NB4 (cell line): ENCODE results near the gene GRM5.

Source experiments
- POLR2A ChIP-seq: IDR thresholded peaks from 2 replicates; pipeline ENCODE4 v1.6.1; 2011; ENCODE audit warnings: mild to moderate bottlenecking; ENCODE audit not compliant: insufficient read length; ENCODE audit errors: extremely low read depth
- TF ChIP-seq, protein P1 (sequence below): IDR thresholded peaks from one replicate; pipeline ENCODE4 v1.5.1; 2012; ENCODE audit warnings: low read depth, low read length
- TF ChIP-seq, protein P2 (sequence below): IDR thresholded peaks from 2 replicates; pipeline ENCODE4 v1.6.1; 2011; ENCODE audit warnings: low read depth, low read length

DNA sequence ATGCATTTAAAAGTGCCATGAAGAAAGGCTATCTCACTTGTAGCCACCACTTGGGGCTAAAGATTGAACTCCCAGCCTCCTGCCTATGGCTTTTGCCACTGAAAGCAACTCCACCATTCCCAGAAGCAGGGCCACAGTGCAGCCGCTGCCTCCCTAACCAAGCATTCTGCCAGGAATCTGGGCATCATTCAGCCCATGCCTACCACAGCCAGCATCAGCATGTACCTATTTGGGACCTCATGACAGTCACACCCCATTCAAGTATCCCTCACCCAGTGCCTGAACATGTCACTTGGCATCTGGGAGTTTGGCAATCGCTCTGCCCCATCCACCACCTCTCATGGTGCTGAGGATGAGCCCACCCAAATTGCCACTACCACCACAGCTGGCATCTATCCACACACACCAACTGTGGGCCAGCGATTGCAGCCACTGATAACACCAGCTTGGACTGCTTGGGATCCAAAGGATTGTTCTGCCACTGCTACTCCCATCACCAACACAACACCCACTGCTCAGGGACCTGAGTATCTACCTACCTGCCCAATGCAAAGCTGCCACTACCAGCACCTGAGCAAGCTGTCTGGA lies 234.4 kb downstream of the GRM5 start:
- no peak for TF ChIP-seq POLR2A
- TF ChIP-seq, protein P1, sequence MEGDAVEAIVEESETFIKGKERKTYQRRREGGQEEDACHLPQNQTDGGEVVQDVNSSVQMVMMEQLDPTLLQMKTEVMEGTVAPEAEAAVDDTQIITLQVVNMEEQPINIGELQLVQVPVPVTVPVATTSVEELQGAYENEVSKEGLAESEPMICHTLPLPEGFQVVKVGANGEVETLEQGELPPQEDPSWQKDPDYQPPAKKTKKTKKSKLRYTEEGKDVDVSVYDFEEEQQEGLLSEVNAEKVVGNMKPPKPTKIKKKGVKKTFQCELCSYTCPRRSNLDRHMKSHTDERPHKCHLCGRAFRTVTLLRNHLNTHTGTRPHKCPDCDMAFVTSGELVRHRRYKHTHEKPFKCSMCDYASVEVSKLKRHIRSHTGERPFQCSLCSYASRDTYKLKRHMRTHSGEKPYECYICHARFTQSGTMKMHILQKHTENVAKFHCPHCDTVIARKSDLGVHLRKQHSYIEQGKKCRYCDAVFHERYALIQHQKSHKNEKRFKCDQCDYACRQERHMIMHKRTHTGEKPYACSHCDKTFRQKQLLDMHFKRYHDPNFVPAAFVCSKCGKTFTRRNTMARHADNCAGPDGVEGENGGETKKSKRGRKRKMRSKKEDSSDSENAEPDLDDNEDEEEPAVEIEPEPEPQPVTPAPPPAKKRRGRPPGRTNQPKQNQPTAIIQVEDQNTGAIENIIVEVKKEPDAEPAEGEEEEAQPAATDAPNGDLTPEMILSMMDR: no peak
- TF ChIP-seq, protein P2, sequence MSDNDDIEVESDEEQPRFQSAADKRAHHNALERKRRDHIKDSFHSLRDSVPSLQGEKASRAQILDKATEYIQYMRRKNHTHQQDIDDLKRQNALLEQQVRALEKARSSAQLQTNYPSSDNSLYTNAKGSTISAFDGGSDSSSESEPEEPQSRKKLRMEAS: no peak
